ENCODE data around the gene SELP.

DNA sequence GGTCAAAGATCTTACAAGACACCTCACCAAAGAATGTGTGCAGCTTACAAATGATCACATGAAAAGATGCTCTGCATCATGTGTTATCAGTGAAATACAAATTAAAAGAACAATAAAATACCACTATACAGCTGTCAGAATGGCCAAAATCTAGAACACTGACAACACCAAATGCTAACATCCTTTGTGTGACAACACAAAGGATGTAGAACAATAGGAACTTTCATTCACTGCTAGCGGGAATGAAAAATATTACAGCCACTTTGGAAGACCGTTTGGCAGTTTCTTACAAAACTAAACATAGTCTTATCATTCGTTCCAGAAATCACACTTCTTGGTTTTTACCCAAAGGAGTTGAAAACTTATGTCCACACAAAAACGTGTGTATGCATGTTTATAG, 20.6 kb upstream of the SELP start:
- TF ChIP-seq, protein P1, sequence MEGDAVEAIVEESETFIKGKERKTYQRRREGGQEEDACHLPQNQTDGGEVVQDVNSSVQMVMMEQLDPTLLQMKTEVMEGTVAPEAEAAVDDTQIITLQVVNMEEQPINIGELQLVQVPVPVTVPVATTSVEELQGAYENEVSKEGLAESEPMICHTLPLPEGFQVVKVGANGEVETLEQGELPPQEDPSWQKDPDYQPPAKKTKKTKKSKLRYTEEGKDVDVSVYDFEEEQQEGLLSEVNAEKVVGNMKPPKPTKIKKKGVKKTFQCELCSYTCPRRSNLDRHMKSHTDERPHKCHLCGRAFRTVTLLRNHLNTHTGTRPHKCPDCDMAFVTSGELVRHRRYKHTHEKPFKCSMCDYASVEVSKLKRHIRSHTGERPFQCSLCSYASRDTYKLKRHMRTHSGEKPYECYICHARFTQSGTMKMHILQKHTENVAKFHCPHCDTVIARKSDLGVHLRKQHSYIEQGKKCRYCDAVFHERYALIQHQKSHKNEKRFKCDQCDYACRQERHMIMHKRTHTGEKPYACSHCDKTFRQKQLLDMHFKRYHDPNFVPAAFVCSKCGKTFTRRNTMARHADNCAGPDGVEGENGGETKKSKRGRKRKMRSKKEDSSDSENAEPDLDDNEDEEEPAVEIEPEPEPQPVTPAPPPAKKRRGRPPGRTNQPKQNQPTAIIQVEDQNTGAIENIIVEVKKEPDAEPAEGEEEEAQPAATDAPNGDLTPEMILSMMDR (IDR thresholded peaks at IDR 0.05), result no peak
- TF ChIP-seq POLR2A (IDR thresholded peaks at IDR 0.05), result no peak

All from stomach (tissue), 4 donors.